Hematopoietic multipotent progenitor cell treated with erythropoietin and hydrocortisone succinate and interleukin-3 and kit ligand, for 17 days (in vitro differentiated cells): ENCODE measurements around the gene NCDN.

ENCODE experiments used
- DNase-seq: peaks from one replicate; pipeline ENCODE4 v3.0.0-alpha.2; 2015; ENCODE audit warnings: low spot score

NCDN gene

DNA sequence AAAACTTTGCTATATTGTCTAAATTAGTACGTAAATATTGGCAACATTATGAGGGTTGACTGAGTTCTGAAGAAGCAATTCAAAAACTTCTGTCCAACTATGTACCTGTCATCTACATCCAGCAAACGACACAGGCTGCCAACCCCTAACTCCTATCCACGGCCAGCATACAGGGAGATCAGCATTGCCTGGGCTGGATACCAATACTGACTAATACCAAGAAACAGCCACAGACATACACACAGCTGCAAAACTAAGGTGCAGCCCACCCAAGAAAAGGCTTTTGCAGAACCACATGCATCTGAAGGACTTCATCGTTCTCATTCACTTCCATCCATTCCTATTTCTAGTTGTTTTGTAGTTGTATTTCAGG is 2.4 kb upstream of the NCDN start:
- DNase-seq, result no peak

DNA sequence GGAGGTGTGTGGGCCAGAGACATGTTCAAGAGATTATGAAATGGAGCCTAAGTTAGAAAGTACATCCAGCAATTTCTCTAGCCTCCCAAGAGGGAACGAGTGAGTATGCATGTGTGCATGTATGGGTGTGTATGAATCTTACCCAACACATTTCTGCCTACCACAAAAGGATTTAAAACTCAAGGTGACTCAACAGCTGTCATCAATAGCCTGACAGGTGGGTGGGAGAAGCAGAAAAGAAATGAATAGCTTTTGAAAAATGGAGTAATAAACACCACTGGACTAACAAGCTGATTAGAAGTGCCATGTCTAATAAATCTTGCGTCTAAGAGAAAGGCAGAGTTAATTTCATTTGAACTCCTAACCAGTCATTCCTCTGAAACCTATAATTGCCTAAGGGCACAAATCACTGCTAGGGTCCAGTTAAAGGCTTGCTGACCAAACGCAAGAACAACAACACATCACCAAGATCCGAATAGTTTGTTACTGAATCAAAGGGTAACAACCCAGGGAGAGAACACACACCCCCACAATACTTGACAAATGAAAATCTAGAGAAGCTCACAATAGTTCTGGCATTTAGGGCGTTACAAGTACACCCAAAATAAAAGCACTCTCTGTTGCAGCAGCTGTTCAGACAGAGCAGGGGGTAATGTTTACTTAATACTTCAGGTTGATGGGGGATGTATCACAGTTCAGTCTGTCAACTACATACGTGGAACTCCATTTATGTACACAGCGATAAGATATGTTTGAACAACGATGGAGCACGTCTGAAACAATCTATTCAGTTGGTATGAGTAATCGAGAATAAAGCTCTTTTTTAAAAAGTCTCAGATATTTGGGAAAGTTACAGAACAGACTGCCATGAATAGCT is 1.8 kb upstream of the NCDN start:
- DNase-seq, result no peak

DNA sequence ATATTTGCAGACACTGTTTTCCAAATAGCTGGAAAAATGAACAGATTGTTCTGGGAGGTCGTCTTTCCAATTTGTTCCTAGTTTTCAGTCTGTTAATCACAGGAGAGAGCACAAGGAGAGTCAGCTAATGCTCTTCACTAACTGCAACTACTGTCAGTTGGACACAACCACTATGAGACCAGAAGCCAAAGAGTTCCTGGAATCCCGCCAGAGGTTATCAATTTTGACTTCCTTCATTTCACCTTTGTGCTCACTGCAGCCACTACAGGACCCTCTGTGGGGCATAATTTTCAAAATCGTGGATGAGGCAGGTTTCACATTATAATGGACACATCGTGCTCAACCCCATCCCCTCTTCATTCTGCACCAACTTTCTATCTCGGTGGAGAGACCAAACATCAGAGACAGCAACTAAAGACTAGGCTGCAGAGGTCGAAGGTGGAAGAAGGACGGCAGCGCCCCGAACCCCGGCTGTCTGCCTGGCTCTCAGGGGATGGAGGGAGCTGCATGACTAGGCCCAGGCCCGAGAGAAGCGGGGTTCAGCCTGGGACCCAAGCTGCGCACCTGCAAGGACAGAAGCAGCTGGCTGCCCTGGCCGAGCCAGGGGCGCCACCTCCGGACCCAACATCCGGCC is 998 bp upstream of the NCDN start:
- peak; percentile 52 for DNase-seq

DNA sequence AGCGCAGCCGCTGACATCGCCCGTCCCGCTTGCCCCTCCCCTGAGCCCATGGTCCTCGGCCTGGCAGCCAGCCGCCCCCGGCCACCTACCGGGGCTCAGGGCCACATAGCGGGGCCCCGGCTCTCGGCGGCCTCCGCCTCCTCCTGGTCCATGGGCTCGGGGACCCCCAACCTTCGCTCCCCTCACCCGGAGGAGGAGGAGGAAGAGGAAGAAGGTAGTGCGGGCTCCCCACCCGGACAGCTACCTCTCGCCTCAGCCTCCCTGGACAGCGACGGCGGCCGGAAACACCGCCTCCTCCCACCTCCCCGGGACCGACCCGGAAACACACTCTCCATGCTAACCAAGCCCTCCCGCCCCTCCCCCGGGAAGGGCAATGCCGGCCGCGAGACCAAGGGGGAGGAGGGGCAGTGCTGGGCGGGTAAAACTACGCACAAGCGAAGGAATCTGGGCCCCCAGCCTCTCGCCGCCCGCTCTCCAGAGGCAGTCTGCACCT is 435 bp upstream of the NCDN start, which contains the start of gene KIAA0319L:
Gene KIAA0319L (minus strand): TSS at position 286 of the 493 bp plus-strand sequence. CDS start 2,912 bp downstream, outside the sequence.
- DNase-seq, result no peak

DNA sequence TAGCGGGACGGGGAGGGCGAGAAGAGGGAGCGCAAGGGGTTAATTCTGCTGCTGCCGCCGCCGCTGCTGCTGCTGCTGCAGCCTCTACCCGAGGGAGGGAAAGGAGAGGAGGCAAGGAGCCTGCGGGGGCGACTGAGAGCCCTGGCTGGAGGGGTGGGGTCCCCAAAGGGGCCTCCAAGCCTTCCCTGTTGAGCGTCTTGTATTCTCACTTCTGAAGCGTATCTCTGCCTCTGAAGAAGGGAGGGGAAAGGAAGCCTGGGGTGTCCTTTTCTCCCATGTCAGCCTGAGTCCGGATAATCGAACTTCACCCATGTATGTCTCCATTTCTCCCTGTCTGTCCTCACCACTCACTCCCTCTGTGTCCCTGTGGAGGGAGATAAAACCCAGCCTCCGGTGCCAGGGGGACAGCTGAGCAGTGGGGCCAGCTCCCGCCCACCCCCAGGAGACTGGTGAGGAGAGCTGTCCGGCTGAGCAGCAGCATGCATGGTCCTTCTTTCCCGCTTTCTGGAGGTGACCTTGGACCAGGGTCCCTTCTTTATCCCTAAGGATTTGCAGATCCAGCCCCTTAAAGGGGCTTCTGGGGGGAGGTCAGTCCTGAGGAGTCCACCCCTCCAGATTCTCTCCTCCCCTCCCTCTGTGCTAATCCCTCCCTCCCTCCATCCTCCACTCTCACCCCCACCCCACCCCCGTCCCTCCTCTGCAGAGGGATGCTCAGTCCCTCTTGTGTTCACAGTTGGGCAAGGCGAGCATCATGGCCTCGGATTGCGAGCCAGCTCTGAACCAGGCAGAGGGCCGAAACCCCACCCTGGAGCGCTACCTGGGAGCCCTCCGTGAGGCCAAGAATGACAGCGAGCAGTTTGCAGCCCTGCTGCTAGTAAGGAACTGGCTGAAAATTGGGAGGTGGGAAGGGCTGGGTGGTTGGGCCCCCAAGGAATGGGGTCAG is 1.0 kb downstream of the NCDN start:
- DNase-seq, result peak; percentile 18

DNA sequence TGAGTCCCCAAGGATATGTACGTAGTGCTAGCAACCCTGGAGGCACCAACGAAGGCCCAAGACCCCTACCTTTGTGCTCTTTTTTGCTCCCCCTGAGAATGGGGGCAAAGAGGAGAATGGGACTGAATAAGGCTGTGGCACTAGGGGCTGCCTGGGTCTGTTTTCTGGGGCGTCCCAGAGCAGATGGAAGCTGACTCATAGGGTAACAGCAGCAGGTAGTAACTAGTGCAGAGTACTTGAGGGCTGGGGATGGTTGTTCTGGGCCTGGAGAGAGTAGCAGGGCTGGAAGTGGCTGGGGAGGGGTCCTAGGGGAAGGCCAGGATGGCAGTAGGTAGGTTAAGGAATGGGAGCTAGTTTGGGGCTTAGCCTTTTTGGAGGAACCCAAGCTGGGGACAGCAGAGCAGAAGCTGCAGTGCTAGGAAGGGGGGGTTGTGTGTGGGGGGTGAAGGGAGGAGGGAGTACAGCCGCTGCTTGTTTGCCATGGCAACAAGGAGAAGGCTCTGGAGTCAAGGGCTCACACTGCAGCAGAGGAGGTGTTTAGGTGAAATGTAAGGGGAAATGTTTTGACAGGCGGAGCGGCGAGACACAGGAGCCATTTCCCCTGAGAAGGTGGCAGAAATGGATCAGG is 1.8 kb downstream of the NCDN start:
- DNase-seq, result no peak

DNA sequence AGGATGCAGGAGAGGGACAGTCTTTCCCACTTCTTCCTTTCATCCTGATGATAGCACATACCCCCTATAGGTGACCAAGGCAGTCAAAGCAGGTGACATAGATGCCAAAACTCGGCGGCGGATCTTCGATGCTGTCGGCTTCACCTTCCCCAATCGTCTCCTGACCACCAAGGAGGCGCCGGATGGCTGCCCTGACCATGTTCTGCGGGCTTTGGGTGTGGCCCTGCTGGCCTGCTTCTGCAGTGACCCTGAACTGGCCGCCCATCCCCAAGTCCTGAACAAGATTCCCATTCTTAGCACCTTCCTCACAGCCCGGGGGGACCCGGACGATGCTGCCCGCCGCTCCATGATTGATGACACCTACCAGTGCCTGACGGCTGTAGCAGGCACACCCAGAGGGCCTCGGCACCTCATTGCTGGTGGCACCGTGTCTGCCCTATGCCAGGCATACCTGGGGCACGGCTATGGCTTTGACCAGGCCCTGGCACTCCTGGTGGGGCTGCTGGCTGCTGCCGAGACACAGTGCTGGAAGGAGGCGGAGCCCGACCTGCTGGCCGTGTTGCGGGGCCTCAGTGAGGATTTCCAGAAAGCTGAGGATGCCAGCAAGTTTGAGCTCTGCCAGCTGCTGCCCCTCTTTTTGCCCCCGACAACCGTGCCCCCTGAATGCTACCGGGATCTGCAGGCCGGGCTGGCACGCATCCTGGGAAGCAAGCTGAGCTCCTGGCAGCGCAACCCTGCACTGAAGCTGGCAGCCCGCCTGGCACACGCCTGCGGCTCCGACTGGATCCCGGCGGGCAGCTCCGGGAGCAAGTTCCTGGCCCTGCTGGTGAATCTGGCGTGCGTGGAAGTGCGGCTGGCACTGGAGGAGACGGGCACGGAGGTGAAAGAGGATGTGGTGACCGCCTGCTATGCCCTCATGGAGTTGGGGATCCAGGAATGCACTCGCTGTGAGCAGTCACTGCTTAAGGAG is 2.9 kb downstream of the NCDN start:
- DNase-seq, result no peak

DNA sequence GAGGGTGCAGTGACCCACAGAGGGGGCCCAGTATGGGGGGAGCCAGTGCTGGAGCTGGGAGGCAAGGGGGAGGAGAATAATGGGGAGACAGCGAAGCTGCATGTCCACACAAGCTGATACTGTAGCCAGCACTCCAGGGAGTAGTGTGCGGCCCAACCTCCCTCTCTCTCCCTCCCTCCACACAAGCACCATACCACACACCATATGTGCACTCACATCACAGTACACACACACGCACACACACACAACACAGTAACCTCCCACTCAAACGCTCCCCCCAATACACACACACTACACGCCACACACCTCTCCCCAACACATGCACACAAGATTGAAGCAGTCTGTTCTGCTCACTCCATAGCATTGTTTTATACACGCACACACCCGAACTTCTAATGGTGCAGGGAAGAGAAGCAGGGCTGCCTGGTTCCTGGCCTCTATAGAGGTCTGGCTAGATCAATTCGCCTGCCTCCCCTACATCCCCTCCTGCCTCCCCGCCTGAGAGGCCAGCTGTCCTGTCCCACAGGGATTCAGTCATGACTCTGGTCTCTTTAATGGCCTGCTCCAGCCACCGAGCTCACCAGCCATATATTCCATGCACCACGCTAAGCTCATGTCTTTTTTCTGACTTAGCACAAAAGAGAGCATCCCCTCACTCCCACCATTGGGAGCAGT is 3.8 kb downstream of the NCDN start:
- DNase-seq, result no peak

DNA sequence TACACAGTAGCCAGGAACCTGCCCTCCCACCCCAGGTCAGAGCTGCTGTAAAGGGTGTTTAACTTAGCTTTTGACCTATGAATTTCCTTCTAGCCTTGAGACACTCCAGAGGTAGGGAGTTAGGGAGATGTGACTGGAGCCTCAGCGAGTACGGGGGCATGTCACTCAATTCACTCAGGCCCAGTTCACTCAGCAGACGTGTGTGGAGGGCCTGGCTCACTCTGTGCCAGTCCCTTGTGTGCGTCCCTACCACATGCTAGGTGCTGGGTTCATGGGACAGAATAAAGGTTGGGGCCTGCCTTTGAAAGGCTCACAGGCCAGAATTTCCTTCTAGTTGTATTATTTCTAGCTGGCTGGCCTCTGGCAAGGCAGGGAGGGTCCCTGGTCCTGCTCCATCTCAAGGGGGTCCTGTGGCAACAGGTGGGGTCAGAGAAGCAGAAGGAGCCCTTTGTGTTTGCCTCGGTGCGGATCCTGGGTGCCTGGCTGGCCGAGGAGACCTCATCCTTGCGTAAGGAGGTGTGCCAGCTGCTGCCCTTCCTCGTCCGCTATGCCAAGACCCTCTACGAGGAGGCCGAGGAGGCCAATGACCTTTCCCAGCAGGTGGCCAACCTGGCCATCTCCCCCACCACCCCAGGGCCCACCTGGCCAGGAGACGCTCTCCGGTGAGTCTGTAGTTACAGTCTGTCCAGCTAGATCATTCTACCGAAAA is 4.5 kb downstream of the NCDN start:
- DNase-seq, result no peak

DNA sequence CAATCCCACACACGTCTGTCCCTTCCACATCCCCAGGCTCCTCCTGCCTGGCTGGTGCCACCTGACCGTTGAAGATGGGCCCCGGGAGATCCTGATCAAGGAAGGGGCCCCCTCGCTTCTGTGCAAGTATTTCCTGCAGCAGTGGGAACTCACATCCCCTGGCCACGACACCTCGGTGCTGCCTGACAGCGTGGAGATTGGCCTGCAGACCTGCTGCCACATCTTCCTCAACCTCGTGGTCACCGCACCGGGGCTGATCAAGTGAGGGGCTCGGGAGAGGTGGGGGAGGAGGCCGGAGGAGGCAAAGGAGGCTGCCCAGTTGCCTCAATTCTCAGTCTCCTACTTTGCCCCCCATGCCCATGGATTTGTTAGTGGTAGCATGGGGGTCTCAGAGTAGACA is 5.6 kb downstream of the NCDN start:
- no peak for DNase-seq

DNA sequence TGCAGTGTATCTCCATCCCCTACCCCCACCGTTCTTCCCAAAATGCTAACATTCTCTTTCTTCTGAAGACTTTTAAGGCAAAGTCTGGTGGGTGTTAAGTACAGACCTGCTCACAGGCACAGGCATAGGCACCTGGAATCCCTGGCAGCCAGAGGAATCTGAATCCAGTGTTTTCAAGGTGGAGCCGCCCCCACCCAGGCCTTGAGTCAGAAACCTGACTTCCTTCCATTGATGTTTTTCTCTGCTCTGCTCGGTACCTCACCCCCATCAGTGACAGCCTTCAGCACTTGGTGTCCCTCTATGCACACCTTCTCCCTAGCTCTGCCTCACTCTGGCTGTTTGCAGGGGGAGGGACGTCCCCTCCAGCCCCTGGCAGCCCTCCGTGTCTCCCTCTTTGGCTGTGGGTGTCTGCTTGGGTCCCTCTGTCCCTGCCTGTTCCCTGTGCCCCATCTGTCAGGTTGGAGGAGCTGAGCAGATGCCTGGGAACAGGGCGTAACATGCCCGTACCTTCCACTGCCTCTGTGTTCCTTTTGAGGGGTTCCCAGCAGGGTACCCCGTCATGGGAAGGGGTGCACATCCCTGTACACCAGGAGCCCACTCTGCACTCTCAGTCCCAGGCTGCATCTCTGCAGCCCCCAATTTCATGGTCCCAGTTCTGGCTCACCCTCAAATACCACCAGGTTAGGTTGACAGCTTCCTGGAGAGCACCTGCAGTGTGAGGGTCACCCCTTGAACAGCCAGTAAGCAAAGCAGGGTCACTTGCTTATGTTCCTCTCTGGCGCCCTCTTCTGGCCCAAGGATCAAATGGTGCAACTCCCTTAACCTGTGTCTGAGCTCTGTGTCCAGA is 6.7 kb downstream of the NCDN start:
- DNase-seq, result peak; percentile 87

DNA sequence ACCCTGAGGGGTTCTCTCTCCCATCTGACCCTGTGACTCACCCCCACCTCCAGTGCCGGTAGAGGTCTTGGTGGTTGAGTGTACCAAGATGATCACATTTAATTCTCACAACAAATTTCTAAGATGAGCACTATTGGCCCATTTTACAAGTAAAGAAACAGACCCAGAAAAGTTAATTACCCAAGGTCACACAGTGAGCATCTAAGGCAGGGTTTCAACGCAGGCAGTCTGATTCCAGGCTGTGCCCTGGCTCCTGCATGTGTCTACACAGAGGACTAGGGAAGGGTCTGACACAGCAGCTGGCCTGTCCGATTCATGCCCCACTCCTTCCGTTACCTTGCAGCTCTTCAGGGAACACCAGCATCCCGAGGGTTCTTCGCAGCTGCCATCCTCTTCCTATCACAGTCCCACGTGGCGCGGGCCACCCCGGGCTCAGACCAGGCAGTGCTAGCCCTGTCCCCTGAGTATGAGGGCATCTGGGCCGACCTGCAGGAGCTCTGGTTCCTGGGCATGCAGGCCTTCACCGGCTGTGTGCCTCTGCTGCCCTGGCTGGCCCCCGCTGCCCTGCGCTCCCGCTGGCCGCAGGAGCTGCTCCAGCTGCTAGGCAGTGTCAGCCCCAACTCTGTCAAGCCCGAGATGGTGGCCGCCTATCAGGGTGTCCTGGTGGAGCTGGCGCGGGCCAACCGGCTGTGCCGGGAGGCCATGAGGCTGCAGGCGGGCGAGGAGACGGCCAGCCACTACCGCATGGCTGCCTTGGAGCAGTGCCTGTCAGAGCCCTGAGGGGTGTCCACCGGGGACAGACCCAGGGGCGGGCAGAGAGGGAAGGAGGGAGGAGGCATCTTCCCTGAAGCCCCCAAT is 7.5 kb downstream of the NCDN start:
- DNase-seq, result no peak

DNA sequence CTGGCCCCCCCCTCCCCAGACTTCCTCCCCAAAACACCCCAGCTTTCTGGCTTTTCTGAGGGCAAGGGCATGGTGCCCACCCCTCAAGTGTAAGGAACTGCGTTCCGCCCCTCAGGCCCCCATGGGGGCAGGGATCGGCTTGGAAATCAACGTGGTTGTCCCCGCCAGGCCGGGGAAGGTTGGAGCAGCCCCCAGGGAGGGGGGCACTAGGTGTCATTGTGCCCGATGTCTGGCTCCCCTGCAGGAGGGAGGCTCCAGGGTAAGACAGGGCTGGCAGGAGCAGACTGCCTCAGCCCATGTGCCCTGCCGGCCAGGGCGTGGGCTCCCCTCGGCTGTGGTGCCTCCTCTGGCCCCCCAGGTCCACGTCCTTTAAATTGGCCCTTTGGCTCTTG is 8.1 kb downstream of the NCDN start:
- no peak for DNase-seq

DNA sequence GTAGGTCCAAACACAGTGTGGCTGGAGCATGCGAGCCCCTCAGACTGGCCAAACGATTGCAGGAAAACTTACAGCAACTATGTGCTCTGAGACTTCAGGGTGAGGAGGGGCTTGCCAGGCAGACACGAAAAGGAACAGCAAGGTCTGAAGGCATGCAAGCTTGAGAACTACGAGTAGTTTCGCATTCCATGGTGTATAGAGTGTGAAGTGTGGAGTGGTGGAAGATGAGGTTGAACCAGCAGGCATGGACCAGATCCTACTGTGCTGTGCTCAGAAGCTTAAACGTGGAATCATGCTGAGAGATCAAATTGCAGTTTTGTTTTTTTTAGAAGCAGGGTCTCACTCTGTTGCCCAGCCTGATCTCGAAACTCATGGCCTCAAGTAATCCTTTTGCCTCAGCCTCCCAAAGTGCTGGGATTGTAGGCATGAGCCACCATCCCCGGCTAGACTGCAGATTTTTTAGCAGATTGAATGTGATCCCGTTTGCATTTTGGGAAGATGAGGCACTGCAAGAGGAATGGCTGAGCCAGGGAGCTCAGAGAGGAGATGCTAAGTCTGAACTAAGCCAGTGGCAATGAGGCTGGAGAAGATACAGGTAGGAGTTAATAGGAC is 10.5 kb downstream of the NCDN start:
- no peak for DNase-seq

DNA sequence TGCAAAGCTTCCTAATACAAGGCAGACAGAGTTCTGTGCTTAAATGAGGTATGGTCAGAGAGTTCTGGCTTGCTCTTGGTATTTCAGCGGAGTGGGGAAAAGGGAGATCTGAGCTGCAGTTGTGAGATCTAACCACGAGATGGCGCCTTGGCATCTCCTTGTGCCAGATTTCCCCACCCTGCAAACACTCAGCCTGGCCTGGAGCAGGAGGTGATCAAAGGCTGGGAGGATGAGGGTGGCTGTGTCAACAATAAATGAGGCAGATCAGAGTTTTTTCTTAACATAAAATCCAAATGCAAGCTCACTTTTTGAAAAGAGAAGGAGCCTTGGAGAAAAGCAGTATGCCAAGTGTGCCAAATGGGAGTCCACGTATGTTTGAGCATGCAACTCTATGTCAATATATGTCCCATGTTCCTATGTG is 11.4 kb downstream of the NCDN start:
- DNase-seq, result peak; percentile 75

DNA sequence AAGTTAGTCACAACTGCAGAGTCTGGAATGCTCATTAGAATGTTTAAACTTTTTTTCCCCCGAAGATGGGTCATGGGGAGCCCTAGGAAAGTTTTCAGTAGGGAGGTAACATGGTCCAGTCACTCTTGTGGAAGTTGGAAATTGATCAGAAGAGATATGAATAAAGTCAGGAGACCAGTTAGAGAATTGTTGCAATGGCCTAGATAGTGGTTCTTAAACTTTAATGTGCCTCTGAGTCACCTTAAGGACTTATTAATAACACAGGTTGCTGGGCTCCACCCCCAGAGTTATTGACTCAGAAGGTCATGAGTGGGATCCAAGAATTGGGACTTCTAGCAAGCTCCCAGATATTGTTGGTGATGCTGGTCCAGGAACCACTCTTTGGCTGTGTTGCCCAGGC is 12.3 kb downstream of the NCDN start:
- no peak for DNase-seq

DNA sequence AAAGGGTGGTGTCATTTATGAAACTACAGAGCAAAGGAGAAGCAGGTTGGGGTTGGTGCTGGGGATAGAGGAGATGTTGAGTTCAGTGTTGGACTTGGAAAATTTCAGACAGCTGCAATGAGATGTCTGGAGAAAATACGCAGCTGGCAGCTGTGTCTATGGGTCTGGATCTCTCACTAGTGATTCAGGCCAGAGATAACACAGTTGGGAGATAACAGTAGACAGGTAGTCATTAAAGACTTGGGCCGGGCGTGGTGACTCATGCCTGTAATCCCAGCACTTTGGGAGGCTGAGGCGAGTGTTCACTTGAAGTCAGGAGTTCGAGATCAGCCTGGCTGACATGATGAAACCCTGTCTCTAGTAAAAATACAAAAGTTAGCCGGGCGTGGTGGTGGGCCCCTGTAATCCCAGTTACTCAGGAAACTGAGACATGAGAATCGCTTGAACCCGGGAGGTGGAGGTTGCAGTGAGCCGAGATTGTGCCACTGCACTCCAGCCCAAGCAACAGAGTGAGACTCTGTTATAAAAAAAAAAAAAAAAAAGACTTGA is 13.1 kb downstream of the NCDN start:
- DNase-seq, result no peak
